Uterus (tissue), 2 donors: Measurements from ENCODE around the gene SPOCK1.

Experiments
- POLR2A ChIP-seq, 2 donors: fragments of 450-650 bp; IDR thresholded peaks; one replicate each; pipeline ENCODE4 v1.6.1; 2016; ENCODE audit warnings: antibody characterized with exemption in 2 of 2, mild to moderate bottlenecking in 1 of 2, moderate library complexity in 1 of 2
- TF ChIP-seq, protein P1 (sequence below), 4 experiments: fragments of 200-600 bp in 2 of 4; fragments of 450-650 bp in 2 of 4; sonication (generic) in 2 of 4; IDR thresholded peaks; one replicate each; pipeline ENCODE4 v1.5.1; 2016 to 2019; ENCODE audit warnings: antibody characterized with exemption in 4 of 4, mild to moderate bottlenecking in 2 of 4, moderate library complexity in 1 of 4

DNA sequence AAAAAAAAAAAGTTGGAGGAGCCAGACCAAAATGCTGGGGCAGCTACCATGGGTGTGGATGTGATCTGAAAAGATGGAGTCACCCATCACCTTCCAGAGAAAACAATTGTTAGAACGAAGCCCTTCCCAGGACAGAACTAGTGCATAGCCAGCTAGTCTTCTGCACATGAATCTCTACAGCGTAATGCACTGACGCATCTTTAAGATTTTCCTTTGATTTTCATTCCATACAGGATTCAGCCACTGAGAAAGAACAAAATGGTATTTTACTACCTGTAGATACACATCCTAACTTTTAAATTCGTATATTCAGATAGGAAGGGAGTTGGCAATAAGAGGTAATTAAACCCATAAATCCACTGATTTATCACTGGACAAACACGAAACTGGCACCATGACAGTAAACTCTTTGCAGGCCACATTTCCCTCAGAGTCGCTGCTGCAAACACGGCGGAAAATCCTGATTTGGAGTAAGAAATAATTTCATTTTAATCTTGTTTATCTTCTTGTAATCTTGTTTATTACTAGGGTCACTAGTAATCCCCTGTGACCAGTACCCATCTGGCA is 206.6 kb downstream of the SPOCK1 start:
- TF ChIP-seq, protein P1, sequence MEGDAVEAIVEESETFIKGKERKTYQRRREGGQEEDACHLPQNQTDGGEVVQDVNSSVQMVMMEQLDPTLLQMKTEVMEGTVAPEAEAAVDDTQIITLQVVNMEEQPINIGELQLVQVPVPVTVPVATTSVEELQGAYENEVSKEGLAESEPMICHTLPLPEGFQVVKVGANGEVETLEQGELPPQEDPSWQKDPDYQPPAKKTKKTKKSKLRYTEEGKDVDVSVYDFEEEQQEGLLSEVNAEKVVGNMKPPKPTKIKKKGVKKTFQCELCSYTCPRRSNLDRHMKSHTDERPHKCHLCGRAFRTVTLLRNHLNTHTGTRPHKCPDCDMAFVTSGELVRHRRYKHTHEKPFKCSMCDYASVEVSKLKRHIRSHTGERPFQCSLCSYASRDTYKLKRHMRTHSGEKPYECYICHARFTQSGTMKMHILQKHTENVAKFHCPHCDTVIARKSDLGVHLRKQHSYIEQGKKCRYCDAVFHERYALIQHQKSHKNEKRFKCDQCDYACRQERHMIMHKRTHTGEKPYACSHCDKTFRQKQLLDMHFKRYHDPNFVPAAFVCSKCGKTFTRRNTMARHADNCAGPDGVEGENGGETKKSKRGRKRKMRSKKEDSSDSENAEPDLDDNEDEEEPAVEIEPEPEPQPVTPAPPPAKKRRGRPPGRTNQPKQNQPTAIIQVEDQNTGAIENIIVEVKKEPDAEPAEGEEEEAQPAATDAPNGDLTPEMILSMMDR (IDR thresholded peaks at IDR 0.05) = no peak
- no peak for TF ChIP-seq POLR2A (IDR thresholded peaks at IDR 0.05)
